ENCODE measurements around the gene LRP5. TPM values are rescaled to one million over a fixed set of nuclear protein-coding genes. Genes with fewer than 3 reads are reported as not detected.

LRP5 gene
- total RNA-seq, 2 experiments from 2014 or later: 10.5 to 15.3 TPM

DNA sequence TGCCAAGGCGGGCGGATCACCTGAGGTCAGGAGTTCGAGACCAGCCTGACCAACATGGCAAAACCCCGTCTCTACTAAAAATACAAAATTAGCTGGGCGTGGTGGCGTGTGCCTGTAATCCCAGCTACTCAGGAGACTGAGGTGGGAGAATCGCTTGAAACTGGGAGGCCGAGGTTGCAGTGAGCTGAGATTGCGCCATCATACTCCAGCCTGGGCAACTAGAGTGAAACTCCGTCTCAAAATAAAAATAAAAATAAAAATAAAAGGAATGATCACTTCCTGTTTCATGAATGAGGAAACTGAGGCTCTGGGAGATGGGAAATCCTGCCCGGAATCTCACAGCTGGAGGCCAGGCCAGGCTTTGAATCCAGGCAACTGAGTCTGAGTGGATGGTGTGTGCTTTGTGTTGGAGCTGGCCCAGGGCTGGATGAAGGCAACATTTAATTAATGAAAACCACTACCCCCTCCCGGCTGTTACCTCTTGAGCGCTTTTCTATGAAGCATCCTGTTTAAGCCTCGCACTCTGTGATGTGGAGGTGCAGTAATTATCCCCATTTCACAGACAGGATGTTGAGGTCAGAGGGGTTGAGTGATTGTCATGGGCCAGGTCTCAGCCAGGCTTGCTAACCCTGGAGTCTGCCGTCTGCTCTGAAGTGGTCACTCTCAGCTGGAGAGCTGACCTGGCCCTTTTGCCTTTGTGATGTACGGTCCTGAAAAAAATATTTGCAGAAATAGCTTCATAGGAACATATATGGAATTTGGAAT is 27.8 kb downstream of the LRP5 start:
- Mint-ChIP-seq H3K27ac (no peak overlapping the region), H3K4me3 (no peak overlapping the region), H3K9me3 (no peaks in the 10 kb centered on the region), H3K4me1 (ENCODE audit: low read depth) (peaks cover 45% of the 10 kb centered on the region), H3K36me3 (ENCODE audit: low read depth) (no peaks in the 10 kb centered on the region), H3K27me3 (no peaks in the 10 kb centered on the region)
- ChIA-PET POLR2A (no interaction called here), CTCF (interaction anchor here (1.2 kb wide), 1 partner anchor 9 kb away, joined by 4 read pairs; no protein-coding TSS in a partner anchor)
- ATAC-seq (peak; percentile 86), DNase-seq (peak; percentile 47)
- TF ChIP-seq CTCF (IDR thresholded peaks at IDR 0.05): no peak
- intact Hi-C loops (cut with micrococcal nuclease): no loop called here

DNA sequence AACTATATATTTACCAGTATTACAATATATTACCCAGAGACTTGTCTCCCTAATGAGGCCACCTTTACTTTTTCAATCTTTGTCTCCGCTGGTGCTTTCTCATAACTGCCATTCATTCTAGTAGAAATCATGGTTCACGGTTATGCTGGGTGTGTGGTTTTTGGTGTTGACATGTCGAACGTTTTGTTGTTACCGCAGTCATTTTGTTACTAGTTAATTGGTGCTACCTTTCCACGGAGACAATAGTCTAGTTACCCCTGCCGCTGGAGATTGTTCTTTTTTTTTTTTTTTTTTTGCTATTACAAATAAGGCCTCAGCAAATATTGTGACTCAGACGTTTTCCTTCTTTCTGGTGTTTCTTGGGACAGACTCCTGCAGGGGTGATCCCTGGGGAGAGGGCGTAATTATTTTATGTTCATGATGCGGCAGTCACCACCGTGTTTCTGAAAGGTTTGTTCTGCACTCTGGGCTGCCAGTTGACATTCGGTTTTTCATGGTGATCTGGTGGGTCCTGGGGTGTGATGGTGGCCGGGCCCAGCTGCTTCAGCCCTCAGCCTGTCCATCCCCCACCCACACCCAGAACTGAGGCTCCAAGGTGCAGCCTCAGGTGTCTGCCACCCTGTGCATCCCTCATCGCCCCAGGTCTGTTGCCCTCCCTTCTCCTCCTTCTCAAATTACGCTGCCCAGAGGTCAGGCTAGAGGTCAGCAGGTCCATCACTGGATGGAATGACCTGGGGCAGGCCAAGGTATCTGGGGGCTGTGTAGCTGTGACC is 28.6 kb downstream of the LRP5 start:
- peak; percentile 55 for ATAC-seq
- H3K4me1 Mint-ChIP-seq (ENCODE audit: low read depth): peaks cover 39% of the 10 kb centered on the region
- DNase-seq: peak; percentile 49
- no peak for TF ChIP-seq CTCF (IDR thresholded peaks at IDR 0.05)
- H3K27ac Mint-ChIP-seq: no peak overlapping the region
- intact Hi-C loops (cut with micrococcal nuclease): no loop called here
- no peak overlapping the region for H3K4me3 Mint-ChIP-seq
- H3K9me3 Mint-ChIP-seq: no peaks in the 10 kb centered on the region
- ChIA-PET CTCF (interaction anchor here (1.2 kb wide), 1 partner anchor 9 kb away, joined by 4 read pairs; no protein-coding TSS in a partner anchor), POLR2A (no interaction called here)
- H3K36me3 Mint-ChIP-seq (ENCODE audit: low read depth): peaks cover 2% of the 10 kb centered on the region
- H3K27me3 Mint-ChIP-seq: no peaks in the 10 kb centered on the region

DNA sequence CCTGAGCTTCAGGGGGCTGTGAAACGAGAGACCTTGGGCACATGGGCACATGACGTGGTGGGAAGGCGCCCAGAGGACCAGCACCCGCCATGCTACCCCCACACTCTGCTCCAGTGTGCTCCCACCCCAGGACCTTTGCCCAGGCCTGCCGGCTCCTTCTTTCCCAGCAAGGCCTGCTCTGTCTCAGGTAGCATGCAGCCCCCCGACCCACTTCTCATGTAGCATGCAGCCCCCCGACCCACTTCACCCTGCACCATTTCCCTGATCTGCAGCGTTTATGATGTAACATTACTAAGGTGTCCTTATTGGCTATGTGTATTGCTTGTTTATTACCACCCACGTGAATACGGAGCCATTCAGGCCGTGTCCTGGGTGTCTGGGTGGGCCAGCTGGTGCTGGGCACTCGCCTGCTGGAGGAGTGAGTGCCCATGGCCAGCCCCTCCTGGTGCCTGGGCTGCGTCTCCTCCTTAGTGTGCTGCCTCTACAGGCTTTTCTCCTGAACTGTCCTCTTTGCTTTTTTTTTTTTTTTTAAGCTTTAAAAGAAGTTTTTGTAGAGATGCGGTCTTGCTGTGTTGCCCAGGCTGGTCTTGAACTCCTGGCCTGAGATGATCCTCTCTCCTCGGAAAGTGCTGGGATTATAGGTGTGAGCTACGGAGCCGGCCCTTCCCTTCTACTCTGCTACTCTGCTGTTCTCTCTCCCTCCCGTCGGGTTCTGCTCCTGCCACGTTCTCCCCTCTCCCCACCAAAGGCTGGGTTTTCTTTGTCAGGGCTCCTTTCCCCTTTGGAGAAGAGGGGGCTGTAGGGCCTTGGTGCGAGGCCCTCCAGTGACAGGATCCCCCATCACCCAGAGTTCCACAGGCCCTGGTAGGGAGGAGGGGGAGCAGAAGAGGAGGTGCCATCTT is 29.4 kb downstream of the LRP5 start:
- peaks cover 33% of the 10 kb centered on the region for H3K4me1 Mint-ChIP-seq (ENCODE audit: low read depth)
- no peak overlapping the region for H3K27ac Mint-ChIP-seq
- no peak for ATAC-seq

More for the DNA sequence above, 29.4 kb downstream of the LRP5 start:
- CTCF ChIA-PET: interaction anchor here (1.1 kb wide), 1 partner anchor 43 kb away, joined by 3 read pairs; no protein-coding TSS in a partner anchor
- DNase-seq: no peak
- intact Hi-C loops (cut with micrococcal nuclease): no loop called here
- POLR2A ChIA-PET: interaction anchor here (0.5 kb wide), 1 partner anchor 48 kb away, joined by 3 read pairs; no protein-coding TSS in a partner anchor
- Mint-ChIP-seq H3K4me3 (no peak overlapping the region), H3K36me3 (ENCODE audit: low read depth) (peaks cover 2% of the 10 kb centered on the region), H3K27me3 (no peaks in the 10 kb centered on the region), H3K9me3 (no peaks in the 10 kb centered on the region)
- no peak for TF ChIP-seq CTCF (IDR thresholded peaks at IDR 0.05)
